ENCODE results near the gene VWCE. TPM values are rescaled to one million over a fixed set of nuclear protein-coding genes. Genes with fewer than 3 reads are reported as not detected.

The VWCE gene, protein sequence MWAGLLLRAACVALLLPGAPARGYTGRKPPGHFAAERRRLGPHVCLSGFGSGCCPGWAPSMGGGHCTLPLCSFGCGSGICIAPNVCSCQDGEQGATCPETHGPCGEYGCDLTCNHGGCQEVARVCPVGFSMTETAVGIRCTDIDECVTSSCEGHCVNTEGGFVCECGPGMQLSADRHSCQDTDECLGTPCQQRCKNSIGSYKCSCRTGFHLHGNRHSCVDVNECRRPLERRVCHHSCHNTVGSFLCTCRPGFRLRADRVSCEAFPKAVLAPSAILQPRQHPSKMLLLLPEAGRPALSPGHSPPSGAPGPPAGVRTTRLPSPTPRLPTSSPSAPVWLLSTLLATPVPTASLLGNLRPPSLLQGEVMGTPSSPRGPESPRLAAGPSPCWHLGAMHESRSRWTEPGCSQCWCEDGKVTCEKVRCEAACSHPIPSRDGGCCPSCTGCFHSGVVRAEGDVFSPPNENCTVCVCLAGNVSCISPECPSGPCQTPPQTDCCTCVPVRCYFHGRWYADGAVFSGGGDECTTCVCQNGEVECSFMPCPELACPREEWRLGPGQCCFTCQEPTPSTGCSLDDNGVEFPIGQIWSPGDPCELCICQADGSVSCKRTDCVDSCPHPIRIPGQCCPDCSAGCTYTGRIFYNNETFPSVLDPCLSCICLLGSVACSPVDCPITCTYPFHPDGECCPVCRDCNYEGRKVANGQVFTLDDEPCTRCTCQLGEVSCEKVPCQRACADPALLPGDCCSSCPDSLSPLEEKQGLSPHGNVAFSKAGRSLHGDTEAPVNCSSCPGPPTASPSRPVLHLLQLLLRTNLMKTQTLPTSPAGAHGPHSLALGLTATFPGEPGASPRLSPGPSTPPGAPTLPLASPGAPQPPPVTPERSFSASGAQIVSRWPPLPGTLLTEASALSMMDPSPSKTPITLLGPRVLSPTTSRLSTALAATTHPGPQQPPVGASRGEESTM
- total RNA-seq (2022) (0.54 and 1.1 TPM in 2 replicates), Bru-seq, nascent RNA (percentile 30 among the genes with signal in this experiment), BruChase-seq, experiment 1, labeled RNA remaining after a 6-hour chase (percentile 43 among the genes with signal in this experiment), BruChase-seq, experiment 2, labeled RNA remaining after a 2-hour chase (percentile 37 among the genes with signal in this experiment)
- long read RNA-seq = 0 reads

DNA sequence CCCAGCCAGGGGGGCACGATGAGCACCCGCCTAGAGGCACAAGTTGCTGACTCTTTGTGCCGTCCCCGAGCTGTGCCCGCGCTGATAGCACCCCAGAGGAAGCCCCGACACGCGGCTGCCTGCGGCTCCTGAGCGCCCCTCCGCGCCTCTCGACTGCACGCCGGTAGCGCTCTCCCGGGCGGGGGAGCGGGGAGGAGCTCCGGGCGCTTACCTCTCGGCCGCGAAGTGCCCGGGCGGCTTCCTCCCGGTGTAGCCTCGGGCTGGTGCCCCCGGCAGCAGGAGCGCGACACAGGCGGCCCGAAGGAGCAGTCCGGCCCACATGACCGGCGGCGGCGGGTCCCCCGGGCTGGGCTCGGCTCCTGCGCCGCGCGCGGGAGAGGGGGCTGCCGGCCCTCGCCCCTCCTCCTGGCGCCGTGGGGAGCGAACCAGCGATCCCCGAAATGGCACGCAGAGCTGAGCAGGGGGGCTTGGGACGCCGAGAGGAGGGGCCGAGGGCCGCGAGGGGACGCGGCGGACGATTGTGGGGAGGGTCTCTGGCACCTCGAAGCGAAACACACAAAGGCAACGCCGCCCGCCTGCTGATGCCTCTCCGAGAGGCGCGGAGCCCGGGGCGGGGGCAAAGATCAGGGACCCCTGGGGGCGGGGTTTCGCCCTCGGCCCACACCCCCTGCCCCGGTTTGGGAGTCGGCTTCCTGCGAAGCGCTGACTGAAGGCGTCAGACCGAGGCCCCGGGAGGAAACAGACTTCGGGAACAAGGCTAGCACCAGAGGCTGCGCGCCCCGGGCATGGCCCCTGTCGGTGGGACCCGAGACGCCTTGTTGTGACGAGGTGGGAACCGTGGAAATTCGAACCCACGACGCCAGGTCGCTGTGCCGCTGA lies at the start of gene VWCE:
Gene VWCE, minus strand, starts transcription at position 600 of the 879 bp plus-strand sequence. Its CDS starts 279 bp downstream, at position 321.
- peak within 1 kb of the TSS; percentile 44 for H3K4me3 Mint-ChIP-seq (ENCODE audit: unreplicated experiment)
- no peaks in the 10 kb centered on the region for H3K9me3 Mint-ChIP-seq (ENCODE audit: unreplicated experiment)
- BruUV-seq (replicated peaks) = no TSS peak
- H3K27ac Mint-ChIP-seq (ENCODE audit: low read depth, unreplicated experiment) = no peak within 1 kb of the TSS
- TF ChIP-seq, protein P1, sequence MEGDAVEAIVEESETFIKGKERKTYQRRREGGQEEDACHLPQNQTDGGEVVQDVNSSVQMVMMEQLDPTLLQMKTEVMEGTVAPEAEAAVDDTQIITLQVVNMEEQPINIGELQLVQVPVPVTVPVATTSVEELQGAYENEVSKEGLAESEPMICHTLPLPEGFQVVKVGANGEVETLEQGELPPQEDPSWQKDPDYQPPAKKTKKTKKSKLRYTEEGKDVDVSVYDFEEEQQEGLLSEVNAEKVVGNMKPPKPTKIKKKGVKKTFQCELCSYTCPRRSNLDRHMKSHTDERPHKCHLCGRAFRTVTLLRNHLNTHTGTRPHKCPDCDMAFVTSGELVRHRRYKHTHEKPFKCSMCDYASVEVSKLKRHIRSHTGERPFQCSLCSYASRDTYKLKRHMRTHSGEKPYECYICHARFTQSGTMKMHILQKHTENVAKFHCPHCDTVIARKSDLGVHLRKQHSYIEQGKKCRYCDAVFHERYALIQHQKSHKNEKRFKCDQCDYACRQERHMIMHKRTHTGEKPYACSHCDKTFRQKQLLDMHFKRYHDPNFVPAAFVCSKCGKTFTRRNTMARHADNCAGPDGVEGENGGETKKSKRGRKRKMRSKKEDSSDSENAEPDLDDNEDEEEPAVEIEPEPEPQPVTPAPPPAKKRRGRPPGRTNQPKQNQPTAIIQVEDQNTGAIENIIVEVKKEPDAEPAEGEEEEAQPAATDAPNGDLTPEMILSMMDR (IDR thresholded peaks at IDR 0.05; ENCODE audit: unreplicated experiment) = no peak
- CTCF ChIA-PET = interaction anchor here (1.0 kb wide), 1 partner anchor 40 kb away, joined by 3 read pairs; no protein-coding TSS in a partner anchor
- intact Hi-C loops (cut with micrococcal nuclease) = no loop called here
- peaks cover 24% of the 10 kb centered on the region for H3K27me3 Mint-ChIP-seq (ENCODE audit: insufficient read depth, unreplicated experiment)
- H3K4me1 Mint-ChIP-seq (ENCODE audit: insufficient read depth, unreplicated experiment) = peaks cover 28% of the 10 kb centered on the region
- POLR2A ChIA-PET = interaction anchor here (0.9 to 1.2 kb wide), 3 partner anchors 12 to 24 kb away, joined by 3 read pairs; no protein-coding TSS in a partner anchor
- no peak for DNase-seq (ENCODE audit: unreplicated experiment)
- peaks cover 21% of the 10 kb centered on the region for H3K36me3 Mint-ChIP-seq (ENCODE audit: insufficient read depth, unreplicated experiment)

GRCh38 chr11:61343792-61344745 lies 49.0 kb upstream of the VWCE start:
- Mint-ChIP-seq H3K9me3 (ENCODE audit: unreplicated experiment) (no peaks in the 10 kb centered on the region), H3K27me3 (ENCODE audit: insufficient read depth, unreplicated experiment) (no peaks in the 10 kb centered on the region), H3K4me1 (ENCODE audit: insufficient read depth, unreplicated experiment) (no peaks in the 10 kb centered on the region), H3K36me3 (ENCODE audit: insufficient read depth, unreplicated experiment) (peaks cover 50% of the 10 kb centered on the region), H3K4me3 (ENCODE audit: unreplicated experiment) (no peak overlapping the region), H3K27ac (ENCODE audit: low read depth, unreplicated experiment) (no peak overlapping the region)
- no TSS peak for BruUV-seq (replicated peaks)
- DNase-seq (ENCODE audit: unreplicated experiment) = no peak
- intact Hi-C loops (cut with micrococcal nuclease) = no loop called here
- POLR2A ChIA-PET = interaction anchor here (0.7 kb wide), 1 partner anchor 16 kb away, joined by 4 read pairs; no protein-coding TSS in a partner anchor
- CTCF ChIA-PET = interaction anchor here (3.0 kb wide), 1 partner anchor 8 kb away, joined by 23 read pairs; no protein-coding TSS in a partner anchor
- TF ChIP-seq, protein P1 (IDR thresholded peaks at IDR 0.05; ENCODE audit: unreplicated experiment) = no peak

DNA sequence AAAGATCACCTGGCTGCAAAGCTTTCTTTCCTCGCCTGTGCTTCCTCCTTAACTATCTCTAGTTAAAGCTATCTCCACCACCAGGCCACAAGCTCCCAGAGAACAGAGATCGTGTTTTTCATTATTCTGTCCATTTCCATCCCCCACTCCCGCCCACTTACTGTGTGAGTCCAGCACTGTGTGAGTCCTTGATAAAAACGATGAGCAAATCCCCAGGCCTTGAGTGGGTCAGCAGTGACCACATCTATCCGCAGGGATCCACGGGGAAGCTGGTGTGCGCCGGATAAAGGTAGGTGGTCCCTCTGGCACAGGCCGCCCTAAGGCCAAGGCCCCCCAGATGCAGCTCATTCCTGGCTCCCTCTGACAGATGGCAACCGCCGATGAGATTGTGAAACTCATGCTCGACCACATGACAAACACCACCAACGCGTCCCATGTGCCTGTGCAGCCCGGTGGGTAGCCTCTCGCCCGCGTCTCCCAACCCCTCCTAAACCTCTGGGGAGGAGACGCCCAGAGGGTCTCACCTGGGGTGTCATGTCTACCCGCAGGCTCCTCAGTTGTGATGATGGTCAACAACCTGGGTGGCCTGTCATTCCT lies 47.2 kb upstream of the VWCE start:
- BruUV-seq (replicated peaks) = no TSS peak
- TF ChIP-seq, protein P1 (IDR thresholded peaks at IDR 0.05; ENCODE audit: unreplicated experiment) = no peak
- Mint-ChIP-seq H3K36me3 (ENCODE audit: insufficient read depth, unreplicated experiment) (peaks cover 42% of the 10 kb centered on the region), H3K4me1 (ENCODE audit: insufficient read depth, unreplicated experiment) (no peaks in the 10 kb centered on the region), H3K27ac (ENCODE audit: low read depth, unreplicated experiment) (peak overlapping the region; percentile 74), H3K4me3 (ENCODE audit: unreplicated experiment) (no peak overlapping the region), H3K9me3 (ENCODE audit: unreplicated experiment) (no peaks in the 10 kb centered on the region), H3K27me3 (ENCODE audit: insufficient read depth, unreplicated experiment) (no peaks in the 10 kb centered on the region)
- intact Hi-C loops (cut with micrococcal nuclease) = no loop called here
- POLR2A ChIA-PET = interaction anchor here (1.2 kb wide), 1 partner anchor 20 kb away, joined by 7 read pairs; the partner anchor contains the start of genes CYB561A3 and TMEM138
- CTCF ChIA-PET = interaction anchor here (1.0 to 10.1 kb wide), 4 partner anchors 9 to 50 kb away, joined by 3 to 439 read pairs (median 6); partner anchors contain the start of gene TMEM216
- DNase-seq (ENCODE audit: unreplicated experiment) = no peak

Data from MCF 10A (cell line).